ENCODE results near the gene HSD11B1. TPM values are rescaled to one million over a fixed set of nuclear protein-coding genes. Genes with fewer than 3 reads are reported as not detected.
A peak's percentile ranks its signal among the peaks of the same experiment; 100 is the strongest.

HSD11B1 gene
- total and polyA plus RNA-seq, 2 experiments from 2014 or later = not detected

DNA sequence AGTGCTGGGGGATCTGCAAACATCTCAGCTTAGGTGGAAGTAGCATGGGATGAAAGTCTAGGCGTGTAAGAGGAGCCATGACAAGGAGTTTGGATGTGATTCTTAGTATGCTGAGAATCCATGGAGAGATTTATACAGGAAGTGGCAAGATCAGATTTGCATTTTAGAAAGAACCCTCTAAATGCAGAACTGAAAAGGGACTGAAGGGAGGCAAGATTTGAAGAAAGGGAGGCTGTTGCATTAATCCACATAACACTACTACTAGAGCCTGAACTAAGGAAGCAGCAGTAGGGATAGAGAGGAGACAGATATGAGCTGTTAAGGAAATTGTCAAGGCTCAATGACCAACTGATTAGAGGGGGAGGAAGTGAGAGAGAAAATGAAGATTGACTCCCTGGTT lies 69.9 kb downstream of the HSD11B1 start:
- Histone ChIP-seq H3K4me1 (ENCODE audit: low read depth) (peaks cover 4% of the 10 kb centered on the region), H3K36me3 (no peaks in the 10 kb centered on the region), H3K9me3 (ENCODE audit: low read depth) (no peaks in the 10 kb centered on the region), H3K27me3 (no peaks in the 10 kb centered on the region), H3K4me3 (no peak overlapping the region), H3K27ac (no peak overlapping the region)
- DNase-seq (ENCODE audit: low read depth in 1 of 2, low spot score in 1 of 2) = no peak
- TF ChIP-seq CTCF (IDR thresholded peaks at IDR 0.05; ENCODE audit: low read depth, low read length) = no peak

DNA sequence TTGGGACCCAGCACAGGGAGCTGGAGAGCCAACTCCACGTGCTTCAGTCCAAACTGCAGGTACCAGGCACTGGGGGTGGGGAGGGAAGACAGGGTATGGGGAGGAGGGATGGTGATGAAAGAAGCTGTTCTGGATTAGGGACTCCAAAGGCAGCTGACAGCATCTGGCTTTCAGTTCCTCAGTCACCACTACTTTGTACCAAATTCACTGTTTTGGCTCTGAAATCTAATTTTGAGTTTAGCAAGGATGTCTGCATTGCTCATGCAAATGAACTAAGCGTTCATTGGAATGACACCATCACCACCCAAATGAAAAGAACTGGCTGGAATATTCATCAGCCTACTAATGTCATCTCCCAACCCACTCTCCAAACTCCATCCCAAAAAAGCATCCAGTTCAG lies 71.0 kb downstream of the HSD11B1 start:
- DNase-seq (ENCODE audit: low read depth in 1 of 2, low spot score in 1 of 2) = no peak
- H3K9me3 ChIP-seq (ENCODE audit: low read depth) = no peaks in the 10 kb centered on the region
- no peaks in the 10 kb centered on the region for H3K36me3 ChIP-seq
- no peak overlapping the region for H3K27ac ChIP-seq
- no peaks in the 10 kb centered on the region for H3K4me1 ChIP-seq (ENCODE audit: low read depth)
- TF ChIP-seq CTCF (IDR thresholded peaks at IDR 0.05; ENCODE audit: low read depth, low read length) = no peak
- no peak overlapping the region for H3K4me3 ChIP-seq
- H3K27me3 ChIP-seq = no peaks in the 10 kb centered on the region

- Histone ChIP-seq H3K9me3 (ENCODE audit: low read depth) (no peaks in the 10 kb centered on the region), H3K36me3 (no peaks in the 10 kb centered on the region), H3K27ac (no peak overlapping the region), H3K27me3 (no peaks in the 10 kb centered on the region), H3K4me1 (ENCODE audit: low read depth) (no peaks in the 10 kb centered on the region), H3K4me3 (no peak overlapping the region)
- no peak for DNase-seq (ENCODE audit: low read depth in 1 of 2, low spot score in 1 of 2)
- no peak for TF ChIP-seq CTCF (IDR thresholded peaks at IDR 0.05; ENCODE audit: low read depth, low read length)
Observed at GRCh38 chr1:209777587-209777986, 72.9 kb downstream of the HSD11B1 start.

DNA sequence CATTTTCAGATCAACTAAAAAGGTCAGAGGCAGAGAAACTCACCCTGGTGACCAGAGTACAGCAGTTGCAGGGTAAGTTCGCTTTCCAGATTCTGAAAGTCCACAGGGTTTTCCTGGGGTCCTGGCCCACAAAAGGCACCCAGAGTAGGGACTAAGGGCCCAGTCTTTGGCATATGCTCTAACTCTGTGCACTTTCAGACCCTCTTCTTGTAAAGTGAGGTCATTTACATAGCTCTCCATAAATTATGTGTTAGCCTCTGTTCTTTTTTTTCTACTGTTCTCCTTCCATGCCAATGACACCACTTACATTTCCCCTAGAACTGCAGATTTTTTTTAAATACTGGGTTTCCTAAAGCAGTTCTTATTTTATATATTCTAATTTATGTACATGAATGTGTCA lies 73.5 kb downstream of the HSD11B1 start:
- TF ChIP-seq CTCF (IDR thresholded peaks at IDR 0.05; ENCODE audit: low read depth, low read length) = no peak
- Histone ChIP-seq H3K36me3 (no peaks in the 10 kb centered on the region), H3K27ac (no peak overlapping the region), H3K9me3 (ENCODE audit: low read depth) (no peaks in the 10 kb centered on the region), H3K27me3 (no peaks in the 10 kb centered on the region), H3K4me3 (no peak overlapping the region), H3K4me1 (ENCODE audit: low read depth) (peaks cover 1% of the 10 kb centered on the region)
- no peak for DNase-seq (ENCODE audit: low read depth in 1 of 2, low spot score in 1 of 2)

DNA sequence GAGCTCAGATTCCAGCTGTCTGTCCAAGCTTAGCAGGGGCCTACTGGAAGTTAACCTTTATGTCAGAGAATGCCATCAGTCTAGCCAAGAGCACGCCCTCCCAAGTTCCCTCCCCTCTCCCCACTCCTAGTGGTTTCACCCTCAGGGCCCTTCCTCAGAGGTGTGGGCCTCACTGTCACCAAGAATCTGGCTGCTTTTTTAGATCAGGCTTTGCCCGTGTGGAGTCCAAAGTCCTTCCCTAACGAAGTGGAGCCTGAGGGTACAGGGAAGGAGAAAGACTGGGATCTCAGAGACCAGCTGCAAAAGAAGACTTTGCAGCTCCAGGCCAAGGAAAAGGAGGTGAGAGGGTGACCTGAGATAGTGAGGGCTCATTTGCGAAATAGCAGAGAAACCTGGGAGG lies 75.6 kb downstream of the HSD11B1 start:
- no peak for DNase-seq (ENCODE audit: low read depth in 1 of 2, low spot score in 1 of 2)
- Histone ChIP-seq H3K36me3 (no peaks in the 10 kb centered on the region), H3K27ac (no peak overlapping the region), H3K27me3 (no peaks in the 10 kb centered on the region), H3K9me3 (ENCODE audit: low read depth) (no peaks in the 10 kb centered on the region), H3K4me1 (ENCODE audit: low read depth) (peaks cover 12% of the 10 kb centered on the region), H3K4me3 (no peak overlapping the region)
- no peak for TF ChIP-seq CTCF (IDR thresholded peaks at IDR 0.05; ENCODE audit: low read depth, low read length)

- H3K27ac ChIP-seq = no peak overlapping the region
- no peaks in the 10 kb centered on the region for H3K36me3 ChIP-seq
- no peak for TF ChIP-seq CTCF (IDR thresholded peaks at IDR 0.05; ENCODE audit: low read depth, low read length)
- peak overlapping the region; percentile 54 for H3K4me3 ChIP-seq
- H3K4me1 ChIP-seq (ENCODE audit: low read depth) = peaks cover 12% of the 10 kb centered on the region
- H3K27me3 ChIP-seq = peaks cover 29% of the 10 kb centered on the region
- no peaks in the 10 kb centered on the region for H3K9me3 ChIP-seq (ENCODE audit: low read depth)
- no peak for DNase-seq (ENCODE audit: low read depth in 1 of 2, low spot score in 1 of 2)
Observed at GRCh38 chr1:209783386-209783785, 78.7 kb downstream of the HSD11B1 start.
